Measurements from ENCODE around the gene TCEANC2.

Gene TCEANC2

GRCh38 chr1:54095546-54096226 lies 42.3 kb downstream of the TCEANC2 start:
- H3K27ac ChIP-seq (ENCODE audit: low read depth, low read length, poor library complexity, severe bottlenecking) = no peak overlapping the region
- no peak overlapping the region for H3K4me3 ChIP-seq (ENCODE audit: low read depth, low read length, poor library complexity, severe bottlenecking)
- TF ChIP-seq EZH2 (IDR thresholded peaks at IDR 0.05; ENCODE audit: borderline replicate concordance, low read length) = no peak
- TF ChIP-seq CTCF (IDR thresholded peaks at IDR 0.05; ENCODE audit: low read length) = no peak
- no peaks in the 10 kb centered on the region for H3K27me3 ChIP-seq (ENCODE audit: insufficient read depth, low read length)
- H3F3A ChIP-seq (ENCODE audit: insufficient read depth, low read length) = no peaks in the 10 kb centered on the region
- no peak overlapping the region for H3K9ac ChIP-seq (ENCODE audit: low read length)
- no peak overlapping the region for H2AFZ ChIP-seq (ENCODE audit: low read length)
- no peaks in the 10 kb centered on the region for H3K79me2 ChIP-seq (ENCODE audit: insufficient read depth, low read length)
- H4K20me1 ChIP-seq (ENCODE audit: insufficient read depth, low read length) = no peaks in the 10 kb centered on the region
- peaks cover 9% of the 10 kb centered on the region; the same call in 1 of the 2 replicates for H3K36me3 ChIP-seq (ENCODE audit: insufficient read depth, low read length)
- H3K9me2 ChIP-seq (ENCODE audit: low read depth, low read length) = no peaks in the 10 kb centered on the region
- no peaks in the 10 kb centered on the region for H3K4me1 ChIP-seq (ENCODE audit: insufficient read depth, low read length, severe bottlenecking)
- H3K4me2 ChIP-seq (ENCODE audit: low read length) = no peak overlapping the region
- H3K9me3 ChIP-seq (ENCODE audit: low read length) = no peaks in the 10 kb centered on the region

- Histone ChIP-seq H3K79me2 (ENCODE audit: insufficient read depth, low read length) (no peaks in the 10 kb centered on the region), H3K27ac (ENCODE audit: low read depth, low read length, poor library complexity, severe bottlenecking) (no peak overlapping the region)
These were observed 42.9 kb downstream of the TCEANC2 start for GRCh38 chr1:54096227-54096876.

DNA sequence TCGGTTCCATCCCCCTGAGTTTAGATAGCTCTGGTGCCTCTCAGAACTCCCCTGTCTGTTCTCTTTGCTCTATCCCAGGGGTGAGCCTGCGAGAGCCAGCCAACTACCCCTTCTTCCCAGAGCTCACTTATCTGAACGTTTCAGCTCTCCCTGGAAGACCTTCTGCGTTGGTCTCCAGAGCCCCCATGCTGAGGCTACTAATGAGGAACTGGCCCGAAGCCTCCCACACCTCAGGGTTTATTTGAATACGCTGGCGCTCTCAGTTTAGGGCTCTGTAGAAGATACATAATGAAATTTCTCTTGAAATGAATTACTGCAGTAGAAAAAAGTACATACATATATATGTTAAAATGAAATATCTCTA lies 43.5 kb downstream of the TCEANC2 start:
- Histone ChIP-seq H3K4me2 (ENCODE audit: low read length) (no peak overlapping the region), H3K9me3 (ENCODE audit: low read length) (no peaks in the 10 kb centered on the region), H3K36me3 (ENCODE audit: insufficient read depth, low read length) (peaks cover 9% of the 10 kb centered on the region; the same call in 1 of the 2 replicates), H2AFZ (ENCODE audit: low read length) (no peak overlapping the region), H3F3A (ENCODE audit: insufficient read depth, low read length) (no peaks in the 10 kb centered on the region), H3K9ac (ENCODE audit: low read length) (no peak overlapping the region), H3K79me2 (ENCODE audit: insufficient read depth, low read length) (no peaks in the 10 kb centered on the region), H3K27ac (ENCODE audit: low read depth, low read length, poor library complexity, severe bottlenecking) (no peak overlapping the region), H3K4me1 (ENCODE audit: insufficient read depth, low read length, severe bottlenecking) (no peaks in the 10 kb centered on the region), H3K9me2 (ENCODE audit: low read depth, low read length) (no peaks in the 10 kb centered on the region), H4K20me1 (ENCODE audit: insufficient read depth, low read length) (no peaks in the 10 kb centered on the region), H3K27me3 (ENCODE audit: insufficient read depth, low read length) (no peaks in the 10 kb centered on the region), H3K4me3 (ENCODE audit: low read depth, low read length, poor library complexity, severe bottlenecking) (no peak overlapping the region)
- TF ChIP-seq CTCF (IDR thresholded peaks at IDR 0.05; ENCODE audit: low read length) (no peak), EZH2 (IDR thresholded peaks at IDR 0.05; ENCODE audit: borderline replicate concordance, low read length) (no peak)

More at GRCh38 chr1:54096227-54096876, 42.9 kb downstream of the TCEANC2 start:
- H3K9me3 ChIP-seq (ENCODE audit: low read length) = no peaks in the 10 kb centered on the region
- H2AFZ ChIP-seq (ENCODE audit: low read length) = no peak overlapping the region
- no peak overlapping the region for H3K9ac ChIP-seq (ENCODE audit: low read length)
- H3F3A ChIP-seq (ENCODE audit: insufficient read depth, low read length) = no peaks in the 10 kb centered on the region
- no peak overlapping the region for H3K4me3 ChIP-seq (ENCODE audit: low read depth, low read length, poor library complexity, severe bottlenecking)
- no peak overlapping the region for H3K4me2 ChIP-seq (ENCODE audit: low read length)
- no peaks in the 10 kb centered on the region for H4K20me1 ChIP-seq (ENCODE audit: insufficient read depth, low read length)
- H3K9me2 ChIP-seq (ENCODE audit: low read depth, low read length) = no peaks in the 10 kb centered on the region
- H3K4me1 ChIP-seq (ENCODE audit: insufficient read depth, low read length, severe bottlenecking) = no peaks in the 10 kb centered on the region
- TF ChIP-seq CTCF (IDR thresholded peaks at IDR 0.05; ENCODE audit: low read length) (no peak), EZH2 (IDR thresholded peaks at IDR 0.05; ENCODE audit: borderline replicate concordance, low read length) (no peak)
- no peaks in the 10 kb centered on the region for H3K27me3 ChIP-seq (ENCODE audit: insufficient read depth, low read length)
- peaks cover 9% of the 10 kb centered on the region; the same call in 1 of the 2 replicates for H3K36me3 ChIP-seq (ENCODE audit: insufficient read depth, low read length)
